Measurements from ENCODE around the gene SLAMF9.

GRCh38 chr1:159908031-159908940 is 45.8 kb downstream of the SLAMF9 start:
- TF ChIP-seq CTCF (IDR thresholded peaks at IDR 0.05) (no peak), POLR2A (IDR thresholded peaks at IDR 0.05) (no peak)

Measured in thyroid gland (tissue), 4 donors.